PFSK-1 (cell line): ENCODE data around the gene GNB1L.

ENCODE experiments used
- FOXP2 ChIP-seq: optimal IDR thresholded peaks from 2 replicates; pipeline ENCODE3; 2011; ENCODE audit warnings: borderline replicate concordance, control low read depth, inconsistent platforms; ENCODE audit not compliant: insufficient read depth; ENCODE audit errors: extremely low read length, extremely low read depth
- POLR2AphosphoS5 ChIP-seq: IDR thresholded peaks from 2 replicates; pipeline ENCODE4 v1.6.1; 2012; ENCODE audit warnings: low read depth, mild to moderate bottlenecking, control low read depth, low read length, moderate library complexity
- SIN3A ChIP-seq: IDR thresholded peaks from 2 replicates; pipeline ENCODE4 v1.6.1; 2012; ENCODE audit warnings: mild to moderate bottlenecking, low read length, moderate library complexity, borderline replicate concordance; ENCODE audit not compliant: insufficient read depth
- TAF1 ChIP-seq: IDR thresholded peaks from 2 replicates; pipeline ENCODE4 v1.6.1; 2012; ENCODE audit warnings: low read length, control low read depth, borderline replicate concordance; ENCODE audit not compliant: insufficient read depth
- TF ChIP-seq, protein P1 (sequence below), 2 experiments: IDR thresholded peaks; 2 replicates each; pipeline versions ENCODE4 v1.6.1 to v1.8.0; 2011 to 2012; ENCODE audit warnings: low read depth in 2 of 2, low read length in 2 of 2, control low read depth in 1 of 2, inconsistent platforms in 1 of 2, mild to moderate bottlenecking in 1 of 2, moderate library complexity in 1 of 2; ENCODE audit not compliant: insufficient read depth in 1 of 2

Gene GNB1L

DNA sequence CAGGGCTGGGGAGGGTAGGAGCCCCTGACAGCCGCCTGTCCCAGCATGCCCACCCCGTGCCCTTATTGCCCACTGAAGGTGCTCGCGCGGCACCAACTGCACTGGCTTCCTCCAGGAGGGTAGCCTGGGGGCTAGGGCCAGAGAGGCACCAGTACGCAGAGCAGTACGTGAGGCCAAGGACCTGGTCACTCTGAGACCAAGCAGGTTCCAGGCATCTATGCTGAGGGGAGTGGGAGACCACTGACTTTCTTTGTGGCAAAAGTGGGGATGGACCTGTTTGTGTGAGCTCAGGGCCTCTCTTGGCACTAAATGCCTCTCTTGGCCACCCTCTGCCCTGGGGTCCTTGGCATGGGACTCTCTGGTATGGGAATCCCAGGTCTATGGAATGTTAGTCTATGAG is 120.5 kb downstream of the GNB1L start:
- no peak for TF ChIP-seq SIN3A
- TF ChIP-seq FOXP2 = no peak
- TF ChIP-seq, protein P1, sequence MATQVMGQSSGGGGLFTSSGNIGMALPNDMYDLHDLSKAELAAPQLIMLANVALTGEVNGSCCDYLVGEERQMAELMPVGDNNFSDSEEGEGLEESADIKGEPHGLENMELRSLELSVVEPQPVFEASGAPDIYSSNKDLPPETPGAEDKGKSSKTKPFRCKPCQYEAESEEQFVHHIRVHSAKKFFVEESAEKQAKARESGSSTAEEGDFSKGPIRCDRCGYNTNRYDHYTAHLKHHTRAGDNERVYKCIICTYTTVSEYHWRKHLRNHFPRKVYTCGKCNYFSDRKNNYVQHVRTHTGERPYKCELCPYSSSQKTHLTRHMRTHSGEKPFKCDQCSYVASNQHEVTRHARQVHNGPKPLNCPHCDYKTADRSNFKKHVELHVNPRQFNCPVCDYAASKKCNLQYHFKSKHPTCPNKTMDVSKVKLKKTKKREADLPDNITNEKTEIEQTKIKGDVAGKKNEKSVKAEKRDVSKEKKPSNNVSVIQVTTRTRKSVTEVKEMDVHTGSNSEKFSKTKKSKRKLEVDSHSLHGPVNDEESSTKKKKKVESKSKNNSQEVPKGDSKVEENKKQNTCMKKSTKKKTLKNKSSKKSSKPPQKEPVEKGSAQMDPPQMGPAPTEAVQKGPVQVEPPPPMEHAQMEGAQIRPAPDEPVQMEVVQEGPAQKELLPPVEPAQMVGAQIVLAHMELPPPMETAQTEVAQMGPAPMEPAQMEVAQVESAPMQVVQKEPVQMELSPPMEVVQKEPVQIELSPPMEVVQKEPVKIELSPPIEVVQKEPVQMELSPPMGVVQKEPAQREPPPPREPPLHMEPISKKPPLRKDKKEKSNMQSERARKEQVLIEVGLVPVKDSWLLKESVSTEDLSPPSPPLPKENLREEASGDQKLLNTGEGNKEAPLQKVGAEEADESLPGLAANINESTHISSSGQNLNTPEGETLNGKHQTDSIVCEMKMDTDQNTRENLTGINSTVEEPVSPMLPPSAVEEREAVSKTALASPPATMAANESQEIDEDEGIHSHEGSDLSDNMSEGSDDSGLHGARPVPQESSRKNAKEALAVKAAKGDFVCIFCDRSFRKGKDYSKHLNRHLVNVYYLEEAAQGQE (IDR thresholded peaks at IDR 0.05; ENCODE audit: insufficient read depth in 1 of 2, low read depth in 2 of 2, low read length in 2 of 2) = no peak
- no peak for TF ChIP-seq TAF1
- no peak for TF ChIP-seq POLR2AphosphoS5

GRCh38 chr22:19733755-19734154 is 120.9 kb downstream of the GNB1L start:
- TF ChIP-seq FOXP2 = no peak
- TF ChIP-seq TAF1 = no peak
- TF ChIP-seq, protein P1 (IDR thresholded peaks at IDR 0.05; ENCODE audit: insufficient read depth in 1 of 2, low read depth in 2 of 2, low read length in 2 of 2) = no peak
- TF ChIP-seq SIN3A = no peak
- TF ChIP-seq POLR2AphosphoS5 = no peak
